Measurements from ENCODE around the gene FAM114A1.

Gene FAM114A1

DNA sequence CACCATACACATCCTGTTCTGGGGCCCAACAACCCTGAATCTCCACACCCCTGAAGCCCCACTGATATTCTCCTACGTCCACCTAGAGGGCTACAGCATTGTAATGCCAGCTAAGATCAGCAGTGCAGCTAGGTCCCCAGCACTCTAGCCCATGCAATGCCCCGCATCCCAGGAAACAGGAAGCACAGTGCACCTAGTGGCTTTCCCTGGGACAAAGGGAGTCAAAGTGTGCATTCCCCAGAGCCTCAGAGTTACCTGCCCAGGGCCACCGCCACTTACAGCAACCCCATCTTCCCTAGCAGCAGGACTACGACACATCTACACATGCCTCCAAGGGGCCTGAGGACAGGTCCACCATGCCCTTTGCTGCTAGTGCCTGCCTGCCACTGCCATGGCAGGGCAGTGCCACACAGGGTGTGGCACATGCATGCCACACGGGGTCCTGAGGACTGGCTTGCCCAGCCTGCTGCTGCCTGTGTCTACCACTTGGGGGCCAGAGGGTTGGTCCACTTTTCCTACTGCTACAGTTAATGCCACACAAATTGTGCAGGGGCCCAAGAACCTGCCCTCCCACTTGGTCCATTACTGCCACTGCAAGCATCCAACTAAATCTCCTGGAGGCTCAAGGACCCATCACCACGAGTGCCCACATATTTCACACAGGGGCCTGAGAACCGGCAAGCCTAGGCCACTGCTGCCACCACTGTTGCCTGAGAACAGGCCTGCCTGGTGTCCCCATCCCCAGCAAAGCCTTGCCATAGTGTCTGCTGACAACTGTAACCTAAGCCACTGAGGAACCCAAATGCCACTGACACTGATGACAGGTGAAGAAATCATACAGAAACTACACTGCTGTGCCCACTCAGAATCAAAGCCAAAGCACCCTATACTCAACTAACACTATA, 34.7 kb upstream of the FAM114A1 start:
- no peak overlapping the region for H3K4me3 ChIP-seq (ENCODE audit: low read depth, low read length)
- H3K9ac ChIP-seq (ENCODE audit: low read depth, low read length) = no peak overlapping the region
- no peak overlapping the region for H3K27ac ChIP-seq (ENCODE audit: low read depth, low read length)
- no peaks in the 10 kb centered on the region for H3K9me3 ChIP-seq (ENCODE audit: control insufficient read depth, insufficient read depth, low read length)
- H3K27me3 ChIP-seq (ENCODE audit: control insufficient read depth, insufficient read depth, low read length) = no peaks in the 10 kb centered on the region
- no peaks in the 10 kb centered on the region for H3K36me3 ChIP-seq (ENCODE audit: control insufficient read depth, insufficient read depth, low read length)
- no peaks in the 10 kb centered on the region for H3K4me1 ChIP-seq (ENCODE audit: control insufficient read depth, insufficient read depth, low read length)

DNA sequence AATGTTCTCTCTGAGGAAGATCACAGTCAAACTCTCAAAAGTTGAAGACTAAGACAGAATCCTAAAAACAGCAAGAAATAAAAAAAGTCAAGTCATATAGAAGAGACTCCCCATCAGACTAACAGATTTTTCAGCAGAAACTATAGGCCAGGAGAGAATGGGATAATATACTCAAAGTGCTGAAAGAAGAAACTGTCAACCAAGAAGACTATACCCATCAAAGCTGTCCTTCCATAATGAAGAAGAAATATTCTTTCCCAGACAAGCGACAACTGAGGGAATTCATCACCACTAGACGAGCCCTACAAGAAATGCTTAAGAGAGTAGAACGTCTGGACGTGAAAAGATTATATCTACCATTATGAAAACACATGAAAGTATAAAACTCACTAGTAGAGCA, 33.0 kb upstream of the FAM114A1 start:
- no peak overlapping the region for H3K4me3 ChIP-seq (ENCODE audit: low read depth, low read length)
- H3K36me3 ChIP-seq (ENCODE audit: control insufficient read depth, insufficient read depth, low read length) = no peaks in the 10 kb centered on the region
- no peak overlapping the region for H3K9ac ChIP-seq (ENCODE audit: low read depth, low read length)
- H3K9me3 ChIP-seq (ENCODE audit: control insufficient read depth, insufficient read depth, low read length) = no peaks in the 10 kb centered on the region
- H3K27me3 ChIP-seq (ENCODE audit: control insufficient read depth, insufficient read depth, low read length) = no peaks in the 10 kb centered on the region
- no peaks in the 10 kb centered on the region for H3K4me1 ChIP-seq (ENCODE audit: control insufficient read depth, insufficient read depth, low read length)
- no peak overlapping the region for H3K27ac ChIP-seq (ENCODE audit: low read depth, low read length)

DNA sequence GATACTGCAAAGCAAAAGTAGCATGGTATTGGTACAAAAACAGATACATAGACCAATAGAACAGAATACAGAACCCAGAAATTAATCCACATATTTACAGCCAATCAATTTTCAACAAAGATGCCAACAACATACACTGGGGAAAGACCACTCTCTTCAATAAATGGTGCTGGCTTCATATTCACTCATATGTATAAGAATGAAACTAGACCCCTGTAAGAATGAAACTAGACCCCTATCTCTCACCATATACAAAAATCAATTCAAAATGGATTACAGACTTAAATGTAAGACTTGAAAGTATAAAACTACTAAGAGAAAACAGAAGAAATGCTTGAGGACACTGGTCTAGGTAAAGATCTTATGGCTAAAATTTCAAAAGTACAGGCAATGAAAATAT, 30.3 kb upstream of the FAM114A1 start:
- no peaks in the 10 kb centered on the region for H3K9me3 ChIP-seq (ENCODE audit: control insufficient read depth, insufficient read depth, low read length)
- H3K9ac ChIP-seq (ENCODE audit: low read depth, low read length) = no peak overlapping the region
- no peak overlapping the region for H3K4me3 ChIP-seq (ENCODE audit: low read depth, low read length)
- H3K27me3 ChIP-seq (ENCODE audit: control insufficient read depth, insufficient read depth, low read length) = no peaks in the 10 kb centered on the region
- H3K36me3 ChIP-seq (ENCODE audit: control insufficient read depth, insufficient read depth, low read length) = no peaks in the 10 kb centered on the region
- H3K4me1 ChIP-seq (ENCODE audit: control insufficient read depth, insufficient read depth, low read length) = no peaks in the 10 kb centered on the region
- no peak overlapping the region for H3K27ac ChIP-seq (ENCODE audit: low read depth, low read length)

DNA sequence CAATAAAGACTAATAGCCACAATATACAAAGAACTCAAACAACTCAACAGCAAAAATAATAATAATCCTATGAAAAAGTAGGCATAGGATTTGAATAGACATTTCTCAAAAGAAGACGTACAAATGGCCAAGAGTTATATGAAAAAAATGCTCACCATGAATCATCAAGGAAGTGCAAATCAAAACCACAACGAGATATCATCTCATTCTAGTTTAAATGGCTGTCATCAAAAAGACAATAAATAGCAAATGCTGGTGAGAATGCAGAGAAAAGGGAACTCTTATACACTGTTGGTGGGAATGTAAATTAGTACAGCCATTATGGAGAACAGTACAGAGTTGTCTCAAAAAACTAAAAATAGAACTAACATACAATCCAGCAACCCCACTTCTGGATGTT, 29.8 kb upstream of the FAM114A1 start:
- no peaks in the 10 kb centered on the region for H3K4me1 ChIP-seq (ENCODE audit: control insufficient read depth, insufficient read depth, low read length)
- no peak overlapping the region for H3K9ac ChIP-seq (ENCODE audit: low read depth, low read length)
- no peak overlapping the region for H3K27ac ChIP-seq (ENCODE audit: low read depth, low read length)
- no peaks in the 10 kb centered on the region for H3K27me3 ChIP-seq (ENCODE audit: control insufficient read depth, insufficient read depth, low read length)
- H3K36me3 ChIP-seq (ENCODE audit: control insufficient read depth, insufficient read depth, low read length) = no peaks in the 10 kb centered on the region
- H3K4me3 ChIP-seq (ENCODE audit: low read depth, low read length) = no peak overlapping the region
- H3K9me3 ChIP-seq (ENCODE audit: control insufficient read depth, insufficient read depth, low read length) = no peaks in the 10 kb centered on the region

DNA sequence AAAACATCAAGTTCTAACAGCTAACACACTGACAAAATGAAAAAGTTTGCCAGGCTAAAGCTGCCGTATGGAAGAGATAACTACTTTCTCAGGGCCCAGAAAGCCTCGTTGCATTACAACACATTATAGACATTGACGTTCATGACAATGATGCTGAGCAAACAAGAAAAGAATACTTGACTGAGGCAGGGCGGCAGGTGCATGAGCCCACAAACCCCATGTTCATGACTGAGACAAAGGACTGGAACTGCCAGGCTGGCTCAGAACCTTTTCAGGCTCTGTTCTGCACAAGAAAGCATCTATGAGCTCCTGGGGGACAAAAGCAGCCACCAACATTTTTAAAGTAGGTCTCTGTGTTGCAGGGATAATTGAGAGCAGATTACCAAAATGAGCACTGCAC, 24.6 kb upstream of the FAM114A1 start:
- H3K4me3 ChIP-seq (ENCODE audit: low read depth, low read length) = no peak overlapping the region
- no peak overlapping the region for H3K9ac ChIP-seq (ENCODE audit: low read depth, low read length)
- peaks cover 5% of the 10 kb centered on the region; the same call in 1 of the 2 replicates for H3K9me3 ChIP-seq (ENCODE audit: control insufficient read depth, insufficient read depth, low read length)
- no peak overlapping the region for H3K27ac ChIP-seq (ENCODE audit: low read depth, low read length)
- 0 out of 2 replicates have a peak, but pooled peaks cover 5% of the 10 kb centered on the region for H3K4me1 ChIP-seq (ENCODE audit: control insufficient read depth, insufficient read depth, low read length)
- H3K27me3 ChIP-seq (ENCODE audit: control insufficient read depth, insufficient read depth, low read length) = no peaks in the 10 kb centered on the region
- H3K36me3 ChIP-seq (ENCODE audit: control insufficient read depth, insufficient read depth, low read length) = no peaks in the 10 kb centered on the region

DNA sequence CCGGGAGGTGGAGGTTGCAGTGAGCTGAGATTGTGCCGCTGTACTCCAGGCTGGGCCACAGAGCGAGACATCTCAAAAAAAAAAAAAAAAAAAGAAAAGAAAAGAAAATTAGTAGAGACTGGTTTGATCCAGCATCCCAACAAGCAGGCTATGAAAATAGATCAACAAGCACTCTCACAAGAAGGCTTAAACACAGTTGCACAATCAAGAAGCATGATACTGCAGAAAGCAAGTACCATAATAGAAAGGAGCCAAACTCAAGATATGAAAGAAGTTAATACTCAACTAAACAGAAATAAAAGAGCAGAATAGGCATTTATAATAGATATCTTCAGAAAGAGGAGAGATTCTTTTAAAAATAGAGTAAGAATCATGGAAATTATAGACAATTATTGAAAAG, 21.6 kb upstream of the FAM114A1 start:
- Histone ChIP-seq H3K4me1 (ENCODE audit: control insufficient read depth, insufficient read depth, low read length) (0 out of 2 replicates have a peak, but pooled peaks cover 5% of the 10 kb centered on the region), H3K4me3 (ENCODE audit: low read depth, low read length) (no peak overlapping the region), H3K36me3 (ENCODE audit: control insufficient read depth, insufficient read depth, low read length) (no peaks in the 10 kb centered on the region), H3K9me3 (ENCODE audit: control insufficient read depth, insufficient read depth, low read length) (peaks cover 5% of the 10 kb centered on the region; the same call in 1 of the 2 replicates), H3K27ac (ENCODE audit: low read depth, low read length) (no peak overlapping the region), H3K9ac (ENCODE audit: low read depth, low read length) (no peak overlapping the region), H3K27me3 (ENCODE audit: control insufficient read depth, insufficient read depth, low read length) (no peaks in the 10 kb centered on the region)

DNA sequence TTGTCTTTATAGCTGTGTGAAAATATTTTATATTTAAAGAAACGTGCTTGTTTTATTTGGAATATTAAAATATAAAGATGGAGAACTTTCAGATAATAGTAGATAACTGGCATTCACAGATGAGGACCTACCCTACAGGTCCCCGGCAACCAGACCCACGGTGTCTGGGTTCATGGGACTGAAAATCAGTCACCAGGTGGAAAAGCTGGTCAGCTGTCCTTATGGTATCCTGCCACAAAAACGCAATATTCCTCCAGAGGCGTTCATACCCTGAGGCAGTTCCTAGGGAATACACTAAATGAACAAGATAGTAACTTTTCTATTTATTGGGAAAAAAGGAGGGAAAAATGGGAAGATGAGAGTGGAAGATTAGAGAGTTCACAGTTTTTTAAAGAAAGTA, 12.1 kb upstream of the FAM114A1 start:
- H3K27me3 ChIP-seq (ENCODE audit: control insufficient read depth, insufficient read depth, low read length) = no peaks in the 10 kb centered on the region
- H3K4me1 ChIP-seq (ENCODE audit: control insufficient read depth, insufficient read depth, low read length) = peaks cover 9% of the 10 kb centered on the region; the same call in 1 of the 2 replicates
- H3K27ac ChIP-seq (ENCODE audit: low read depth, low read length) = no peak overlapping the region
- H3K36me3 ChIP-seq (ENCODE audit: control insufficient read depth, insufficient read depth, low read length) = no peaks in the 10 kb centered on the region
- H3K4me3 ChIP-seq (ENCODE audit: low read depth, low read length) = no peak overlapping the region
- no peak overlapping the region for H3K9ac ChIP-seq (ENCODE audit: low read depth, low read length)
- H3K9me3 ChIP-seq (ENCODE audit: control insufficient read depth, insufficient read depth, low read length) = no peaks in the 10 kb centered on the region

DNA sequence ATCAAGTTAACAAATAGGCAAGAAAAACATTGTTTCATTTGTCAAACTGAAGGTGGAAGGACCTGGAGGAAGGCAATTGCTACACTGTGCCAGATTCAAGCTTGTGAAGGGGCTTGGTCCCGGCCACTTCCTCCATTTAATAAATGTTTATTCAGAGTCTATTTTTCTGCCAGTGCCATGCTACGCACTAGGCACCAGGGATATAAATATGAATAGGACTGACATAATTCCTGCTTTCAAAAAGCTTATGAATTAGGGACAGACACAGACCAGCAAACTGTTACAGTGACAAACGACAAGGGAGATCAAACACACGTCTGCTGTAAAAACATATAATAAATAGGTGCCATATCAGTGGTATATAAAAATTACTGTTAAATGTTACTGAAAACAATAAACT, 11.6 kb upstream of the FAM114A1 start:
- Histone ChIP-seq H3K27me3 (ENCODE audit: control insufficient read depth, insufficient read depth, low read length) (no peaks in the 10 kb centered on the region), H3K4me1 (ENCODE audit: control insufficient read depth, insufficient read depth, low read length) (peaks cover 9% of the 10 kb centered on the region; the same call in 1 of the 2 replicates), H3K36me3 (ENCODE audit: control insufficient read depth, insufficient read depth, low read length) (no peaks in the 10 kb centered on the region), H3K4me3 (ENCODE audit: low read depth, low read length) (no peak overlapping the region), H3K9me3 (ENCODE audit: control insufficient read depth, insufficient read depth, low read length) (no peaks in the 10 kb centered on the region), H3K9ac (ENCODE audit: low read depth, low read length) (no peak overlapping the region), H3K27ac (ENCODE audit: low read depth, low read length) (no peak overlapping the region)

DNA sequence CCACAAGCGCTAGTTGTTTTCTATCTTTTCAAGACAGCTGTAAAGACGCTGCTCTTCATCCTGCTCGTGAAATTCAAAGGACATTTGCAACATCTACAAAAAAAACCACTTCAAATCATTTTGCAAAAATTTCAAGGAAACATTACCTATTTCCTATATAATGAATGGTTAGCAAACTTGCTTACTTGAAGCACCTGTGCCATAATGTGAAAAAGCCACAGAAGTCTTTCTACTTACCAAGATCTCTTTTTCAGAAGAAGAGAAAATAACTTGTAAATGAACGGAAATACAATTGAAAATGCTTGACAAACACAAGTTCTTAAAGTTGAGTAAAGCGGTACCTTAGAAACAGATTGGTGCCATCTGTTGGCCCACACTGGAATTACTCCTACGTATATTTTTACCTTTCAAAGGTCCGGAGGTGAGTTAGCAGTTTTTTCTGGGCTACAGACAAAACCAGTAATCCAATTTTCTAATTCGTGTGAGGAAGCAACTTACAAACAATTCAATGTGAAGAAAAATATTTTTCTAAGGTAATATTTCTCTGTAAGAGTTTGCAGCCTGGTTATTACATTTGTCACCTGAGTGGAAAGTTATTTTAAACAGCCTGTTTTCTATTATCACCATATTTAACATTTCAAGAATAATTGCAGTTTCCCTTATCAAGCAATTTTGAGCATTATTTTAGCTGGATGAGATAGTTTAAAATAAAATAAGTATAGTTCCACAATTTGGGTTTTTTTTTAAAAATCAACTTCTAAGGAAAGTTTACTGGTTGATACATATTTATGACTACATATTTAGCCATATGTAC, 10.9 kb upstream of the FAM114A1 start, which contains the start of gene TLR6:
Gene TLR6, minus strand, starts transcription at position 294 of the 814 bp plus-strand sequence. CDS start 27,344 bp downstream, outside the sequence.
- Histone ChIP-seq H3K36me3 (ENCODE audit: control insufficient read depth, insufficient read depth, low read length) (no peaks in the 10 kb centered on the region), H3K9ac (ENCODE audit: low read depth, low read length) (no peak within 1 kb of the TSS), H3K27ac (ENCODE audit: low read depth, low read length) (peak within 1 kb of the TSS; percentile 73), H3K4me3 (ENCODE audit: low read depth, low read length) (no peak within 1 kb of the TSS), H3K27me3 (ENCODE audit: control insufficient read depth, insufficient read depth, low read length) (no peaks in the 10 kb centered on the region), H3K9me3 (ENCODE audit: control insufficient read depth, insufficient read depth, low read length) (no peaks in the 10 kb centered on the region), H3K4me1 (ENCODE audit: control insufficient read depth, insufficient read depth, low read length) (peaks cover 9% of the 10 kb centered on the region; the same call in 1 of the 2 replicates)

DNA sequence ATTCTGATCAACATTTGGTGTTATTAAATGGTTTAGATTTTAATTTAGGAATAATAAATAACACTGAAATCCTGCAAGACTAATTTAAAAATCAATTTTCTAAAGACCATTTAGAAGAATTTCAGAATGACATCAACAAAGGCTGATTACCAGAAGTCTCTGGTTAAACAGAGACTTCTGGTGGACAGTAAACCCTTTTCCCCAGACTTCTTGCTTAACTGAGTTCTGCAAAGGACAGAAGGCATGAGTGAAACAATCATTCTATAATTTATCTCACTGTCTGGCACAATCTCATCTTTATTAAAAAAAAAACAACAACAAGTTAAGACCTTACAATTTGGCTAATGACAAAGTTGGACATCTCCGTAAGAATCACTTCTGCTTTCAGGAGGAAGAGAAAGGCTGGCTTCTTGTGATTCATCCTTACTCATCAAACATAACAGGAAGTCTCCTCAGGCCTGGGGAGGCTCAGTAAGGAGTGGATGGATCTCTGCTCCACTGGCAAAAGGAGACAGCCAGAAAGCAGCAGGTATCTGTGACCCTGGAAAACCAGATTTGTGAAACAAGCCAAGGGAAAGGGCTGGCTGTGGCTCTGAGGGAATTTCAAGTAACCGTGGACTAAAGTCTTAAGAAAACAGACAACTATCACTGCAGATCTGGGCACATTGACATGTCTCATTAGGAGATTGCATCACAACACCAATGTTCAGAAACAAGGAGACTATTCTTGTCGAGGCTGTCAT, 10.1 kb upstream of the FAM114A1 start:
- H3K9me3 ChIP-seq (ENCODE audit: control insufficient read depth, insufficient read depth, low read length) = no peaks in the 10 kb centered on the region
- peaks cover 9% of the 10 kb centered on the region; the same call in 1 of the 2 replicates for H3K4me1 ChIP-seq (ENCODE audit: control insufficient read depth, insufficient read depth, low read length)
- peak overlapping the region; percentile 73 for H3K27ac ChIP-seq (ENCODE audit: low read depth, low read length)
- no peak overlapping the region for H3K9ac ChIP-seq (ENCODE audit: low read depth, low read length)
- H3K36me3 ChIP-seq (ENCODE audit: control insufficient read depth, insufficient read depth, low read length) = no peaks in the 10 kb centered on the region
- no peak overlapping the region for H3K4me3 ChIP-seq (ENCODE audit: low read depth, low read length)
- no peaks in the 10 kb centered on the region for H3K27me3 ChIP-seq (ENCODE audit: control insufficient read depth, insufficient read depth, low read length)
